Measurements from ENCODE around the gene TCN1.

GRCh38 chr11:59841514-59841913, 24.8 kb downstream of the TCN1 start:
- no peak for TF ChIP-seq CTCF (IDR thresholded peaks at IDR 0.05; ENCODE audit: low read depth, low read length)
- TF ChIP-seq EZH2phosphoT487 (IDR thresholded peaks at IDR 0.05; ENCODE audit: low read depth), result no peak

Data from OCI-LY3 (cell line).